ENCODE data around the gene SLC9A9. TPM values are rescaled to one million over a fixed set of nuclear protein-coding genes. Genes with fewer than 3 reads are reported as not detected.

SLC9A9 gene
- total and polyA plus RNA-seq, 2 of the 8 experiments (the other 6 are each of a cell fraction or from before 2014, with no cell fraction given) = 0.48 to 1.1 TPM

DNA sequence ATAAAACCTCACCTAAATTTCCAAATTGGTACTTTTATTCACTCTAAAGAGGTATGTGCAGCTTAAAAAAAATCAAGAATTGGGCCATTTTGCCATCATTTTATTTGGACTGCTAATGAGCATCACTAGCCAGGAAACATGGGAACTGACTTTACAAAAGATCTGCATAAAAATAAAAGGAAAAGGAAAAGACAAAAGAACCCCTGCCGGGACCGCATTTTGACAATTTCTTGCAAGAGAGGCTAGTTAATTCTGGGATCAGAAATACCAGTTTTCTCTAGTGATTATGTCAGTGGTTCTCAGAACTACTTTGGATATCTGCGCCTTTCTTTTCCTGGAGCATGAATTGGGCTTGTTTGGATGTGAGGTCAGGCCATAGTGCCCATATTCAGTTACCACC, 439.5 kb downstream of the SLC9A9 start (continued):
- TF ChIP-seq, protein P1, sequence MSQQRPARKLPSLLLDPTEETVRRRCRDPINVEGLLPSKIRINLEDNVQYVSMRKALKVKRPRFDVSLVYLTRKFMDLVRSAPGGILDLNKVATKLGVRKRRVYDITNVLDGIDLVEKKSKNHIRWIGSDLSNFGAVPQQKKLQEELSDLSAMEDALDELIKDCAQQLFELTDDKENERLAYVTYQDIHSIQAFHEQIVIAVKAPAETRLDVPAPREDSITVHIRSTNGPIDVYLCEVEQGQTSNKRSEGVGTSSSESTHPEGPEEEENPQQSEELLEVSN (IDR thresholded peaks at IDR 0.05) = no peak

DNA sequence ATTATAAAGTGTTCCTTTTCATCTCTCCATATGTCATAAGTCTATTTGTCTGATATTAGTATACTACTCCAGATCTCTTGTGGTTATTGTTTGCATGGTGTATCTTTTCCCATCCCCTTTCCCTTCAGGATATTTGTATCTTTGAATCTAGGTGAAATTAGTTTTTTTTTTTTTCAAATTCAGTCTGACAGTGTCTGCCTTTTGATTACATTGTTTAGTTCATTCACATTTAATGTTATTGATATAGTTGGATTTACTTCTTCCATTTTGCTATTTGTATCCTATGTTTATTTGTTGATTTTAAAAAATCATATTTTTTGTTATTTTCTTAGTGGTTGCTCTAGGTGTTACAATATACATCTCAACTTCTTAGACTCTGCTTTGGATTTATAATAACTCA, 445.7 kb downstream of the SLC9A9 start:
- CTCF ChIA-PET (ENCODE audit: partially characterized antibody) = no interaction called here
- no peaks in the 10 kb centered on the region for H3K36me3 ChIP-seq (ENCODE audit: control insufficient read depth in 2 of 4, insufficient read depth in 4 of 4, low read length in 3 of 4)
- no peak overlapping the region for H2BK120ac ChIP-seq (replicated peaks; ENCODE audit: low read depth, low read length)
- no peak overlapping the region for H2BK5ac ChIP-seq (ENCODE audit: low read depth, low read length)
- no peaks in the 10 kb centered on the region for H3K4me1 ChIP-seq (replicated peaks in 1 of 4; ENCODE audit: control insufficient read depth in 3 of 4, insufficient read depth in 4 of 4, low read length in 3 of 4)
- no peak for DNase-seq (ENCODE audit: low read depth in 1 of 2, low spot score in 2 of 2)
- H2BK12ac ChIP-seq (ENCODE audit: low read depth, low read length) = no peak overlapping the region
- no peak overlapping the region for H3K18ac ChIP-seq (ENCODE audit: extremely low read depth, low read length)
- H3K4ac ChIP-seq (replicated peaks; ENCODE audit: insufficient read length, low read depth, low read length) = no peak overlapping the region
- no peaks in the 10 kb centered on the region for H3K23me2 ChIP-seq (ENCODE audit: low read depth, low read length)
- H2AFZ ChIP-seq (ENCODE audit: low read length) = no peak overlapping the region
- POLR2A ChIA-PET (ENCODE audit: partially characterized antibody) = no interaction called here
- no peak overlapping the region for H3K4me2 ChIP-seq (ENCODE audit: insufficient read depth in 1 of 2, low read depth in 2 of 2, low read length in 2 of 2)
- no peak overlapping the region for H3K9ac ChIP-seq (replicated peaks in 1 of 4; ENCODE audit: extremely low read depth in 1 of 4, low read depth in 3 of 4, low read length in 3 of 4)
- no peak overlapping the region for H4K5ac ChIP-seq (ENCODE audit: insufficient read length, low read depth, low read length)
- H2BK15ac ChIP-seq (ENCODE audit: low read length) = no peak overlapping the region
- no peak overlapping the region for H2BK20ac ChIP-seq (ENCODE audit: low read length)
- H4K91ac ChIP-seq (replicated peaks; ENCODE audit: insufficient read length, low read length) = no peak overlapping the region
- no peak overlapping the region for H4K8ac ChIP-seq (ENCODE audit: extremely low read depth, insufficient read depth, low read length)
- no peaks in the 10 kb centered on the region for H4K20me1 ChIP-seq (replicated peaks in 1 of 2; ENCODE audit: control insufficient read depth in 1 of 2, insufficient read depth in 2 of 2, low read length in 2 of 2)
- H3K23ac ChIP-seq (ENCODE audit: insufficient read length) = no peak overlapping the region
- no peak overlapping the region for H3K56ac ChIP-seq (replicated peaks; ENCODE audit: insufficient read length, low read depth, low read length)
- H3K27me3 ChIP-seq (replicated peaks in 1 of 4; ENCODE audit: control insufficient read depth in 3 of 4, extremely low read depth in 1 of 4, insufficient read depth in 3 of 4, low read length in 3 of 4) = no peaks in the 10 kb centered on the region
- H3K27ac ChIP-seq (ENCODE audit: low read depth, low read length) = no peak overlapping the region
- no peaks in the 10 kb centered on the region for H3K79me1 ChIP-seq (ENCODE audit: low read depth, low read length)
- H3K9me3 ChIP-seq (ENCODE audit: insufficient read depth in 2 of 2, low read depth in 1 of 2, low read length in 1 of 2) = no peaks in the 10 kb centered on the region
- no peak overlapping the region for H3K14ac ChIP-seq (ENCODE audit: insufficient read length)
- H3K4me3 ChIP-seq (ENCODE audit: extremely low read depth in 1 of 4, insufficient read depth in 2 of 4, low read depth in 3 of 4, low read length in 4 of 4) = no peak overlapping the region
- FAIRE-seq = no peak
- no peak overlapping the region for H2AK5ac ChIP-seq (ENCODE audit: low read depth, low read length)
- no peaks in the 10 kb centered on the region for H3K79me2 ChIP-seq (ENCODE audit: control insufficient read depth in 1 of 2, insufficient read depth in 2 of 2, low read length in 2 of 2)
- no peak for TF ChIP-seq TEAD4 (IDR thresholded peaks at IDR 0.05; ENCODE audit: low read depth, low read length)
- TF ChIP-seq RXRA (IDR thresholded peaks at IDR 0.05; ENCODE audit: insufficient read depth, low read depth, low read length) = no peak
- no peak for TF ChIP-seq JUND (IDR thresholded peaks at IDR 0.05; ENCODE audit: low read length)
- TF ChIP-seq HDAC6 (IDR thresholded peaks at IDR 0.05; ENCODE audit: low read depth, low read length) = no peak
- TF ChIP-seq SAP30 (IDR thresholded peaks at IDR 0.05; ENCODE audit: insufficient read depth, insufficient replicate concordance, low read length) = no peak
- no peak for TF ChIP-seq TAF1 (IDR thresholded peaks at IDR 0.05; ENCODE audit: low read depth, low read length)
- no peak for TF ChIP-seq BCL11A (IDR thresholded peaks at IDR 0.05; ENCODE audit: low read depth in 2 of 2, low read length in 2 of 2)
- TF ChIP-seq POU5F1 (IDR thresholded peaks at IDR 0.05; ENCODE audit: low read depth, low read length) = no peak
- TF ChIP-seq, protein P1 (IDR thresholded peaks at IDR 0.05) = no peak
- TF ChIP-seq, protein P2, sequence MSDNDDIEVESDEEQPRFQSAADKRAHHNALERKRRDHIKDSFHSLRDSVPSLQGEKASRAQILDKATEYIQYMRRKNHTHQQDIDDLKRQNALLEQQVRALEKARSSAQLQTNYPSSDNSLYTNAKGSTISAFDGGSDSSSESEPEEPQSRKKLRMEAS (IDR thresholded peaks at IDR 0.05) = no peak
- TF ChIP-seq MAFK (IDR thresholded peaks at IDR 0.05; ENCODE audit: low read depth, low read length) = no peak
- TF ChIP-seq CBX8 (IDR thresholded peaks at IDR 0.05; ENCODE audit: borderline replicate concordance, low read depth, low read length) = no peak
